Measurements from ENCODE around the gene MKNK1.

Gene MKNK1

GRCh38 chr1:46595127-46595526, 8.9 kb downstream of the MKNK1 start:
- DNase-seq, result no peak

- no peak for DNase-seq
Observed at GRCh38 chr1:46594063-46594462, 10.0 kb downstream of the MKNK1 start.

DNA sequence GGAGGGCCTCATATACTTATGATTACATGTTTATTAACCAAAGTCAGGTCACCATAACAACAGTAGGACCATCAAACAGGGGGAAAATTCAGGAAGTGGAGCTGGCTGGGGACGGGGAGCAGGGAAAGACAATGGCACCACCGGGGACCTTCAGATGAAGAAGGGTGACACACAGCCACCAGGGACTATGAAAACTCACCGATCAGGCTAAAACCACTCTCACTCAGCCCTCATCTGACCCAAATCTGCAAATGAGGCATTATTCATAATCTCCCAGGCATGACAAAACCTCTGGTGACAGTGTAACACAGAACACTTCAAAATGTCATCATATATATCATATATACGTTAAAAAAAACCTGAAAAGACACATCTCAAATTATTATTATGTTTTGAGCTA, 11.2 kb downstream of the MKNK1 start:
- no peak for DNase-seq

GRCh38 chr1:46589529-46589928, 14.5 kb downstream of the MKNK1 start:
- DNase-seq, result no peak

DNA sequence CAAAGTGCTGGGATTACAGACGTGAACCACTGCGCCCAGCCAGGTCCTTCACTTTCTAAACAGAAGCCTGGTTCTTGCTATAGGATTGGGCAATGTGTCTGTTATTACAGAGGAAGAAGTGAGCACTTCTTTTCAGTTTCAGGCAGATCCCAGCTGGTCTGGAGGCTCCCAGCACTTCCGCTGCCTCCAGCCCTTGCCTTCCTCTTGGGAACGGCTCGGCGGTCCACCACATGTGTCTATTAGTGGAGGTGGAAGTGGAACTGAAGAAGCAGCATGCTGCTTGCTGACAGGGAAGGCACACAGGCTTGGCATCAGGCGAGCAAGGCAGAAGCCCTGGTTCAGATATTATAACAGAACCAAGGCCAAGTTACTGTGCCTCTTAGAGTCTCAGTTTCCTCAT, 17.0 kb downstream of the MKNK1 start:
- no peak for DNase-seq

GRCh38 chr1:46585312-46585938, 18.6 kb downstream of the MKNK1 start:
- DNase-seq, result no peak

- DNase-seq, result no peak
Observed at GRCh38 chr1:46583494-46583893, 20.6 kb downstream of the MKNK1 start.

DNA sequence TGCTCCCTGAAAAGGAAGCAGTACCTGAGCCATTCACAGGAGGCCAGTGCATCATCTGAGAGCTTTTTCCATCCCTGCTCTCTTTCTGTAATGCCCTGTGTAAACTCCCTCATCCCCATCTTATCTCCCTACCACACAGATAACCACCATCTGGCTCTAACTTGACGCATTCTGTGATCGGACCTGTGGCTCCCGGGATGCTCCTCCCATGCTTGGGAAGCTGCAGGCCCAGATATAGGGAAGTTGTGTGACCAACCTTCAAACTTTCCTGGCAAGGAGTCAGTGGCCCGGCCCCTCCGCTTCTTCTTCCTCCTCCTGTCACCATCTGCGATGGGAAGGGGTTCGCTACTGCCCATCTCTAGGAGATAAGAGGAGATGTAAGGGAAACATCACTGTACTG, 21.1 kb downstream of the MKNK1 start:
- no peak for DNase-seq

GRCh38 chr1:46581681-46582455, 22.2 kb downstream of the MKNK1 start:
- no peak for DNase-seq

DNA sequence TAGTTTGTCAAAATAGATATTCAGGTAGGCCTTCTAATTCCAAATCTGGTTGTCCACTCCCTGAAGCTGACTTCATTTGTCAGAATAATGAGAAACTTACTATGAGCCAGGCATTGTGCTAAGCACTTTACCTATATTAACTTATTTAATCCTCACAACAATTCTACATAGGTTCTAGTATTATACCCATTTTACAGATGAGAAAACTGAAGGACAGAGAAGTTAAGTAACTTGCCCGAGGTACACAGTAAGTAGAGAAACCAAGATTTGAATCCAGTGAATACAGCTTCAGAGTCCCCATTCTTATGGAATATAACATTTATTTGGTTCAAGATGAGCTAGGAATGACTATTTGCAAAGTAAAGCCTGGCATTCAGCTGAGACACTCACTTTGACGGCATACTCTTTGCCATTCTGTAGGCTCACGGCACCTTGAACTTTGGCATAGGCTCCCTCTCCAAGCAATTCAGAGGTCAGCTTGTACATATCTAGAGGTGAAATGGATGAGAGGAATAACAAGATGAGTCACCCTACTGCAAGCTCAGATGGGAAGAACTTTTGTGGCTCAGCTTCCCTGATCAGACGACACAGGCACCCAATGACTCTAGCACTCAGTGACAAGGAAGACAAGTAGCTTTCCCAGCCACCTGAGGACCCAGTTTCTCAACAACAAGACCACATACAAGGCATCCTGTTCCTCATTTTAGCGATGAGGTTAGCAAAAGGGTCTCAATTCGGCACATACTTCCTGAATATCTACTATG, 23.7 kb downstream of the MKNK1 start:
- DNase-seq, result no peak

DNA sequence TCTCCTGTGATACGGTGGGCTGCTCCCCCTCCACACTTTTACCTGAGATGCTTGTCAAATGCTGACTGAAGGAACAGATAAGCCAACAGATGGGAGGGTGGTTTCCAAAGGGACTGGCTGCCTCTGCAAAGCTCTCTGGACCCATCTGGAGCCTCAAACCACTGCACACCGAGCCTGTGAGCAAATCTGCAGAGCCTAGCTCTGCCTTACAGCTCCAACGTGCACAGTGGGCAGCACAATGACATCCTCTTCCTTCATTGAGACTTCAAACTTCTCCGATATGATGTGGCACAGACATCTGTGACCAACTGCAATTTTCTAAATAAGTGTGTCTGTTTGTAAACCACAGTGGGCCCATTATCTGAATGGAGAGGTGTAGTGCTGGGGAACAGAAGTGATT, 26.4 kb downstream of the MKNK1 start:
- no peak for DNase-seq

- no peak for DNase-seq
Observed at GRCh38 chr1:46576596-46576995, 27.5 kb downstream of the MKNK1 start.

DNA sequence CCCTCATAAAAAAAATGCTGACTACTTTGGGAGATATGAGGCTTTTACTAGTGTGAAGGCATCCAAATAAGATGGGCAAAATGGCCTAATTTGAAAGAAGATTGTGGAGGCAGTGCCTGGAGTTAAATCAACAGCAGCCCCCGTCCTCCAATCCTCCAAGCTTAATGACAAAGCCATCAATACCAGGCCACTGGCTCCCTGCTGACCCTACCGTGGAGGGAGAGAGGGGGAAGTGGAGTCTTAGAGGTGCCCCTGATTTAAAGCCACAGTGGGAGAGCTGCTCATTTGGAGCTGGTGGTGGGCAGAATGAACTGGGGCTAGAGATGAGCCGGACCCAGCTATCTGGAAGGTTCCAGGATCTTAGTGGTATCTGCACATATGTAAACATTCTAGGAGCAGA, 28.3 kb downstream of the MKNK1 start:
- no peak for DNase-seq

DNA sequence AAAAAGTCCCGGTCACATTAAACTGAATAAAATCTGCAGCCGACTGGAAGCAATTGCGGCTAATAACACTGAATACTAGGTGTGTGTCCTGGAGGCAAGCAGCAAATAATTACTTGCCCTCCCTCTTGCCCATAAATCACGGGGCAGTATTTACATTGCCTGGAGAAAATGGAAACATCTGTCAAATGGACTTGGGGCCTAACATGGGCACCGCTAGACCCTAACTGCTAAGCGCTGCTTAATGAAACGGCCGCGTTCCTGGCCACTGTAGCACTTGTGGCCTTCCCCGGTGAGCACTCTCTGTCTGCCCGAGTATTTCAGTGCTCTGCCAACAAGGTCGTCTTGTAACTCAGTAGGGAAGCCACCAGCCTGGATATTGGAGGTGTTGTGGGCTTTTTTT, 28.8 kb downstream of the MKNK1 start:
- DNase-seq, result no peak

GRCh38 chr1:46571691-46572225, 32.3 kb downstream of the MKNK1 start:
- DNase-seq, result no peak

DNA sequence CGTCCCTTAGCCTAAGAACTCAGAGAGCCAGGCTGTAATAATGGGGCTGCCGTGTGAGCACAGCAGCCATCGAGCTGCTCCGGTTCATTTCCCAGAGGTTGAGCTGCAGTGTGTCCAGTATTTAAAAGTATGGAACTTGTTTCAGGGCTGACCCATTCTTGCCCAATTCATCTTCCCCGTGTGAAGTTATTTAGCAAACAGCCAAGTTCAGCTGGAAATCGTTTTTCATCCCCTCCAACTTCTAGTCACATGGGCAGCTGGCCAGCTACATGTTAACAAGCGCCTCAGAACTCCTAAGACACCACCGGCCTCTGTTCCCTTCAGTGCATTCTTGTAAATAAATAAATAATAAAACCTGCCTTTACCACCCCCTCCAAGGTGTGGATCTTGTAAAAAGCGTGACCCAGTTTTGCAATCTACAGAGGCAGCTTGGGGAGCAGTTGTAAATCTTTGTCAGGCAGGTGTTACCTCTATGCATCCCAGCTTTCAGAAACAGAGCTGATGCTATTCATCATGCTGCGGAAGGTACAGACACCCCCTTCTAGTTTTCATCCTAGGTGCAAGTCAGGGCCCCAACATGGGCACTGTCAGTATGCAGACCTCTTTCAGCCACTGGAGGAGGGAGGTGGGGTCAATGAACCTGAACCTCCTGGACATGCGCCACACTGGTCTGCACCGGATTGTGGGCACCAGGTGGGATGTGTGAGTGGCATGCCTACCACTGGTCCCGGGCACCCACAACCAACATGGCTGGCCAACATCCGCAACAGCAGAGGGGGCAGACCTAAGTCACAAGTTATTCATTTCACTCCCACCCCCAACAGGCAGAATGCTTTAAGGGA, 34.0 kb downstream of the MKNK1 start:
- DNase-seq, result no peak

- no peak for DNase-seq
Observed at GRCh38 chr1:46569116-46569515, 35.0 kb downstream of the MKNK1 start.

- DNase-seq, result no peak
Observed at GRCh38 chr1:46568461-46568891, 35.6 kb downstream of the MKNK1 start.

DNA sequence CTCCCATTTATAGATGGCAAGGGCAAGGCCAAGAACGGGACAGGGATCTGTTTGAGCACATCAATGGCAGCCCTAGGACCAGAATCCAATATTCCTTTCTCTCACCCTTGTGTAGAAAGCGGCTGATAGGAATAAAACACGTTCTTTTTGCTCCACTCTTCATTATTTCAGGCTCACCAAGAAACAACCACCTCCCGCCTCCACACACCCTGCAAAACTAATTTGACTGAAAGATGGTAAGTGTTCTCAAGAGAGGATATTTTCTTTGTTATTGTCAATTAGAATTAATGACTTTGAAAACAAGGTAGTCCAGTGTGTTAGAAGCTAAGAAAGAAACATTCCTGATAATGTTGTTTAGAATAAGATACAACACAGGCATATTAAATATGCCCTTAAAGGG, 40.7 kb downstream of the MKNK1 start:
- no peak for DNase-seq

GRCh38 chr1:46562498-46562897, 41.6 kb downstream of the MKNK1 start:
- DNase-seq, result no peak

- DNase-seq, result no peak
Observed at GRCh38 chr1:46558966-46559365, 45.1 kb downstream of the MKNK1 start.

- DNase-seq, result peak; percentile 79
Observed at GRCh38 chr1:46558141-46558963, 45.7 kb downstream of the MKNK1 start.
